Stimulated activated CD4-positive, alpha-beta T cell treated with anti-CD3 and anti-CD28 coated beads, Interleukin-15, amount 100 ng/mL, for 1 hour (primary cell): ENCODE measurements around the gene PHC2.

ENCODE experiments used
- DNase-seq, 2 donors: peaks; one replicate each; pipeline ENCODE4 v3.0.0-alpha.2; 2020; ENCODE audit warnings: low read depth in 1 of 2, low spot score in 1 of 2

Gene PHC2

DNA sequence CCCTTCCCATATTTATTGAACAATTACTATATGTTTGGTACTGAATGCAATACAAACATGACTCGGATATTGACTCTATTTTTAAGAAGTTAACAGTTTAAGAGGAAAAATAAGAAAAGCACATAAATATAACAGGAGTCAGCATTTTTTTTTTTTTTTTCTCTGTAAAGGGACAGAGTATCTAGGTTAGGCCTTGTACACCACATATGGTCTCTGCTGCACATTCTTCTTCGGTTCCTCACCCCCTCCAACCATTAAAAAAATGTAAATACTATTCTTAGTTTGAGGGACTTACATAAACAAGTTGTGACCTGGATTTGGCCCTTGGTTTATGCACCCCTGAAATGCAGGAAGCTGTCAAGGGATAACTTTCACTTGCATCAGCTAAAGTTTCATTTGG lies 40.4 kb downstream of the PHC2 start:
- no peak for DNase-seq

DNA sequence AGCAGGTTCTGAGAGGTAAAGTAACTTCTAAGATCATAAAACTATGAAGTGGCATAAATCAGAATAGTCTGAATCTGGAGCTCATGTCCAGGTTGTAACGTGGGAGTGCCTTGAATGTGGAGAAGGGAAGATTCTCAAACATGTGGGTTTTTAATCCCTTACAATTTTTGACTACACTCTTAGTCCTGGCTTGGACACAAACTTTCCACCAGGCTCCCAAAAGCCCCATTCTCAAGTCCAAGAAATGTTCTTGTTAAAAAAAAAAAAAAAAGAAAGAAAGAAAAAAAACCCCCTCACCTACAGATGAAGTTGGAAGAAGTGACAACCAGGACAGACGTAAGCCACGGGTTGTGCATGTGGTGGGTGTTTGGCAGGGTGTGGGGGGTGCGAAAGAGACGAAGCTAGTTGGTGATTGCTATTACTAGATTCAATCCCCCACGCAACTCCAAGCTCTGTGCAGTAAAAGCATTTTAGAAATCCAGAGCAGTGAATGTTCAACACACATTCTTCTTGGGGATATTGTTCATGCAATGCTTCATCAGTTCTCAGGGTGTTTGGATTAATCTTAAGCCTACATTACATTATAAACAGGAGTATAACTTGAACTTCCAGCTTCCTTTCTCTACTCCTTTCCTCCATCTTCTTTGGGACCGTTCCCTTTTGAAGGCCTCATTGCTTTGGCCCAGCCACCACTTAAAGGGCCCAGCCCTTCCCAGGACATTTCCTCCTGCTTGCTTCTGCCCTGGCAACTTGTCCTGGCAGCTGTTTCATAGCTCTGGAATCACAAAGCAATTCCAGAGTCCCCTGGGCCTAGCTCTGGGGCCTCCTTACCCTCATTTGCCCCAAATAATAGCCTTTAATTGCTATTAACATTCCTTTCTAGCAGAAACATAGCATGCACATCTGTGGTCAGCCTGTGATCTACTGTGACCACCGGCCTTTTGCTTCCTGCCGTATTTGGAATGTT lies 41.8 kb downstream of the PHC2 start:
- DNase-seq: no peak

DNA sequence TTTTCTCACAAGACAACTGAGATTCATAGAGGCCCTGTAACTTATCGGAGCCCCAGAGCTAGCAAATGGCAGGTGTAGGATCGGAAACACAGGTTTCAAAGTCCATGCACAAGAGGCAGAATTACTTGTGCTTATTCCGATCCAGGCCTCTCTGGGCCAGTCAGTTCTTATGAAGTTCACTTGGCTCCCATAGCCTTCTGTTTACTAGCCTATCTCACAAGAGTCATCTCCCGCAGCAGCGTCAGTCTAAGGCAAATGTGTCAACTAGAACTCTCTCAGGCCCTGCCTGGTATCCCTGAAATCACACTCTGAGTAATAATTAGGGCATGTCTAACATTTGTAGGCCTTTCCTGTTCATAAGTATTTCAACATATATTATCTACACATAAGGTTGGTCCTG lies 43.3 kb downstream of the PHC2 start:
- no peak for DNase-seq

DNA sequence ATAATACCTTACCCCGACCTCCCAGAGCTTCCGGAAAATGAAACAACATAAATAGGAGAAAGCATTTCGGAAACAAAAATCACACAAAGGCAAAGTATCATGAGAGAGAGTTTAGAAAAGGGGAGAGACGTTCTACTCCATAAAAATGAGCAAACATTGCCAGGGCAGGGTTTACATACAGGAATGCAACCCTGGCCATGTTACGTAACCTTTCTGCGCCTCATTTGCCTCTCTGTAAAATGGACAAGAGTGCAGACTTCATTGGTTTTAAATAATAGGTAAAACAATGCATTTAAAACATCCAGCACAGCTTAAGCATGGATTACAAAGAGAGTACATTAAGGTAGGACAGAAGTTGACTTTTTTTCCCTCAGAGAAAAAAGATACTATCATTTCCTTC lies 45.6 kb downstream of the PHC2 start:
- no peak for DNase-seq

DNA sequence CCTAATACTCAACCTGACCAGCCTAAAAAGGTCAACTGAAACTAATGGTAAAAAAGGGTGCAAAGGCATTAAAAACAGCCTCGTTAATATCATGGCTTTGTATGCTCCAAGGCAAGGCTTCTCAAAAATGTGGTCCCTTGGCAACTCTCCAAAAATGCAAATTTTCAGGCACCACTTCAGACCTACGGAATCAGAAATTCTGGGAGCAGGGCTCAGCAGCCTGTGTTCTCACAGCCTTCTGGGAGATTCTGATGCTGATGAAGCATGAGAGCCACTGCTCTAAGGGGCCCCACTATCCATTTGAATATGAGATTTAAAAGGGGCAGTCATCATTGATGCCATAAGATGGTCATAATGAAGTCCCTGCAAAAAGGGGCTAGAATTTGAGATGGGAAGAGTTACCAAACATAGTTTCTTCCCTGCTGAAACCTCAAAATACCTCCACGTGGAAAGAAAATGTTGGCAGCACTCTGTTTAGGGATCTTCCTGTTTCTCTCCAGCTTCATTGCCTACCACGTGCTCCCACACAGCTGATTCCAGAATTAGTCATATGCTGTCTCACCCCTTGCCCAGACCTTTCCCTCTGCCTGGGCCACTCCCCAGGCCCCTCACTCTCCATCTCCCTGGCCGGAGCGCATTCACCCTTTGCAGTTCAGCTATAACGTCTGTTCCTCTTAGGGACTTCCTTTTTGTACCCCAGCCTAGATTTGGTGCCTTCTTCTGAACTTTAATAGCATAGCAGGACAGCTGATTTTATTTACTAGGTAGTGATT lies 46.7 kb downstream of the PHC2 start:
- DNase-seq: no peak

DNA sequence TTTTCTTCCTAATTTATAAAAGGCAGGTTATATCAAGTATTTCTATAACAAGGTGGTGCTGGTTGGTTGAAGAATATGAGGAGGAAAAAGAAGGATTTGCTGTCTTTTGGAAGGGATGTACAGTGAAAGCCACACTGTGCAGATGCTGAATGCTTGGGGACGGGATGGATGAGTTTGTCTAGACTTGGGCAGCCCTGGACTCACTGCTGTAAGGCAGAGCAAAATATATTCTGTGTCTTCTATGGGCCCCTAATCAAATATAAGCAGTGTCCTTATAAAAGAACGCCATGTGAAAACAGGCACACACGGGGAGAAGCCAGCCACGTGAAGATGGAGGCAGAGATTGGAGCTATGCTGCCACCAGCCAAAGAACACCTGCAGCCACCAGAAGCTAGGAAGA lies 47.4 kb downstream of the PHC2 start:
- DNase-seq: no peak

DNA sequence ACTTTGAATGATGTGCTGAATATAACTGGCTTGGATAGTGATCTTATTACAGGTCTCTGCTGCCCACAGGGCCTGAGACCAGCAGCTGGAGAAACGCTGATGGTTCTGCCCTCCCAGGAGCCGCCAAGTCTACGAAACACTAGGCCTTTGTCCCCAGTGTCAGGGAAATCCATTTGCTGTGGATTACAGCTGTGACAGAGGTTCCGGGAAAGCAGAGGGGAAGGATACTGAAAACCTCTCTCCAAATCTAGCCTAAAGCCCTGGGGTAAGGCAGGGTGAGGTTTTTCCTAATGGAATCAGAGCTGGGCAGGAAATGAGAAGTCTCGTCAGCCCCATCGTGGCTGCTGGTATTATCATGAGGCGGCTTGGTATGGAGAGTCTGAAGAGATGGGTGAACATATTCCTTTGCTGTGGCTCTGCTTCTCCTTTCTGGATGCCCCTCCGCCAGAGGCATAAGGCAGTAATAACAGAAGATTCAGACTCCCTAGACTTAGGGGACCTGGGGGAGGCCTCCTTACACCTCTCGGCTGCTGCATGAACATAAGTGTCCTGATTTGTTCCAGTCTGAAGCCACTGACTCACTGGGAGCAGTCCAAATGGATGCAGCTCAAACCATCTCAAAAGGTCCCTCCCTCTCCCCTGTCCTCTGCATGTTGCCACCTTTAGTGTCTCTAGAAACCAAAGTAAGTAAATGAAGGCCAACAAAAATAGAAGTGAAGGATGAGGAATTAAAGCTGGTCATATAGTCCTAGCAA lies 48.1 kb downstream of the PHC2 start:
- no peak for DNase-seq

DNA sequence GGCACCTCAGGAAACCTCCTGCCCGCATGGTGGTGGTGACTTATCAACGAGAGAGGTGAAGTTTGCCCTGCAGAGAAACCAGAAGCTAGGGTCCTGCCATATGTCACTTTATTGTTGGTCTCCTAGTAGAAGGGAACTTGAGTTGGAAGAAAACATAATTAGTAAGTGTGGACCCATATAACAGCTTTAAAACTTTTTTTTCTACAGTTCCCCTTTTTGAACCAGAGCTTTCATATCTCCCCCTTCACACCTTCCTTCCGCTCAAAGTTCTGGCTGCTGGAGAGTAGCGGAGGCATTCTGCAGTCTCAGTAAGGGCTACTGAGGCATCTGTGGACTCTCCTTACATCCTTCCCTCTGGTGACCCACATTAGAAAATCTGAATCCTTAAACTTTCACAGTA lies 48.9 kb downstream of the PHC2 start:
- DNase-seq: no peak

DNA sequence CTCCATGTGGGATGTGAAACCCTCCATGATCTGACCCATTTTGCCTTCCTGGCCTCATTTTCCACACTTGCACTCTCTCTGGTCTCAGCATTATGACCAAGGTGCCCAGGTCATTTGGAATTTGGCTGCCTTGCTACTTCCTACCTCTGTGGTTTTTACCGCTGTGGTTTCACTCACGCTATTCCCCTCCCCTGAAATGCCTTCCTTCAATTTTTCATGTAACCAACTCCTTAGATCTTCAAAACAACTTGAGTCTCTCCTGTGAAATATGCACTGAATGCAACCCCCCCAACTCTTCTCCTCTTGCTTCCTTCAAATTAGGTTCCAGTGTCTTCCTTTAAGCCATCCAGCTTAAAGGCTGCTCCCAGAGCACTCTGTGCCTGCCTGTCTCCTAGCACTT lies 50.1 kb downstream of the PHC2 start:
- DNase-seq: no peak

DNA sequence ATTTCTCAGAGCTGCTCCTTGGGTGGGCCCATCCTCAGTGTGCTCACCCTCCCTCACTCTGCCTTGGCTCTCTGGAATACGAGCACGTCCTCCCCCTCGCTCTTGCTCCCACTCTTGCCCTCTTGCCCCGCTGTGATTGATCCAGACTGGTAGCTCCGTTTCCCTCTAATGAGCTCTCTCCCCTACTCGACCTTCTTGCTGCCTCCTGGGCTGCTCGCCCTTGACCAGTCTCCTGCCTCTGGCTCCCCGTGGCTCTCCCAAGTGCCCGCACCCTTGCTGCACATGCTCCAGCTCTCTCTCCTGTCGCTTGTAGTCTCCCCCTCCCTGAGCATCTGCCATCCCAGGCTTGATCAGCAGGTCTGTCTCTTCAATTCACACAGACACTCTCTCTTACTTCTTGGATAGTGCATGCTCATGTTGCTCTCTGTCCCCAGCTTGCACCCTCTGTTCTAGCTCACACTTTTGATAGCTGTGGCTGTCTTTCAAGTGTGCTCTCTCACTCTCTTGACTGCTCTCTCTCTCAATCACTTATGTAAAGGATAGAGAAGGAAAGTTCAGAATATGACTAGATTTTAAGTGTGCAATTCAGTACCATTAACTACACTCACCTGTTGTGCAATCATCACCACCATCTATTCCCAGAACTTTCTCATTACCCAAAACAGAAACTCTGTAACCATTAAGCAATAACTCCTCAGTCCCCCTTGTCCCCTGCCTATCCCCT lies 51.1 kb downstream of the PHC2 start:
- no peak for DNase-seq

DNA sequence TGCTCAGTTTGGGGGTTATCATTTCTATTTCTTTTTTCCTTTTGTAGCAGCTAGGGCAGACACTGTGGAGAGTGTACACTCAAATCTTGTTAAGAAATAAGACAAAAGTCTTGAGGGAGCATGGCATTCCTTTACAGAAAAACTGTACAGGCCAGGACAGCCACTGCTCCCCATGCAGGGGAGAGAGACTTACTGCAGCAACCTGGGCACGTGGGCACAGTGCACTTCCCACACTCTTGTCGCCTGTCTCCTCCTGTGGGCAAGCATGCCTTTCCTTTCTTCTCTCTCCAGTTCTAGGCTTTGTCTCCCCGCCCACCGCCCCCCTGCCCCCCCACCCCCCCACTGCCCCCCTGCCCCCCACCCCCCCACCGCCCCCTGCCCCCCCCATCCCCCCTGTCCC lies 51.9 kb downstream of the PHC2 start:
- DNase-seq: no peak

DNA sequence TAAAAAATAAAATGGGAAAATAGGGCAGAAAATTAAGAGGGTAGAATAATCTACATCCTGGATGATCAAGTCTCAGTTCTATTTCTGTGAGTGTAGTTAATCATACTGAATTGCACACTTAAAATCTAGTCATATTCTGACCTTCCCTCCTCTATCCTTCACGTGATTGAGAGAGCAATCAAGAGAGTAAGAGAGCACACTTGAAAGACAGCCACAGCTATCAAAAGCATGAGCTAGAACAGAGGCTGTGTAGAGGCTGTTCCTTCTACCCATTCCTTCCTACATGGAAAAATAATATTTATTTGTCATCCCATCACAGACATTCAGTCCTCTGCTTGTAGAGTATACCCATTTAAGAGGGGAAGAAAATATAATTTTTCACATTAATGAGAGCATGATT lies 52.4 kb downstream of the PHC2 start:
- no peak for DNase-seq

DNA sequence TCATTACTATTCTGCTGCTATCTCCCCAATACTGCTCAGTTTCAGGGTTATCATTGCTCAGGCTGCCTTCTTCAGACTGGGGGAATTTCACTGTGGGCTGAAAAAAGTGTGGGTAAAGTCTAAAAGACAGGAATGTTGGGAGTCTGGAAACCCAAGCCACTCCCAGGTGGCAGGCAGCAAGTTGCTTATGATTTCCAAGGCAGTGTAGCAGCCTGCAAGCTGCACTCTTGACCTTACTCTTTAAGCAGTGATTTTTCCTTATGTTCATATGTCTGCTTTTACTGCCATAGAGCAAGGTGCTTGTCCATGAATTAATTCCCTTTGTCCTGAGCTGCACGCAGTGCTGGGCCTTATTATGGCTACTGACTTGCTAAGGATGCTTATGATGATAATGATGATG lies 53.1 kb downstream of the PHC2 start:
- no peak for DNase-seq

DNA sequence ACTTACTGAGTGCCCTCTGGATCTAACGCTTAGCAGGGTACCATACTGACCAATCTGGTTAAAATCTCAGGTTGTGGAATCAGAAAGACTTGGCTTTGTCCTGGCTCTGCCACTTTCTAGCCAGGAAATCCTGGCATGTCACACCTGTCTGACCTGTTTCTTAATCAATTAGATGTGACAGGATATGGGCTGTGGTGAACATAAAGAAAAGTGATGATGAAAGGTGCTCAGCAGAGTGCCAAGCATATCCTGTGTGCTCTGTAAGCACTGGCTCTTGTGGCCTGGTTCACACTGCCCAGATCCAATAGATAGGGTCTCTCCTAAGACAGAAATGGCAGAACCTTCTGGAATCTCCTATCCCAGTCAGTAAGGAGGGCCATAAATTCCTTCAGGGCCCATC lies 53.9 kb downstream of the PHC2 start:
- DNase-seq: no peak

DNA sequence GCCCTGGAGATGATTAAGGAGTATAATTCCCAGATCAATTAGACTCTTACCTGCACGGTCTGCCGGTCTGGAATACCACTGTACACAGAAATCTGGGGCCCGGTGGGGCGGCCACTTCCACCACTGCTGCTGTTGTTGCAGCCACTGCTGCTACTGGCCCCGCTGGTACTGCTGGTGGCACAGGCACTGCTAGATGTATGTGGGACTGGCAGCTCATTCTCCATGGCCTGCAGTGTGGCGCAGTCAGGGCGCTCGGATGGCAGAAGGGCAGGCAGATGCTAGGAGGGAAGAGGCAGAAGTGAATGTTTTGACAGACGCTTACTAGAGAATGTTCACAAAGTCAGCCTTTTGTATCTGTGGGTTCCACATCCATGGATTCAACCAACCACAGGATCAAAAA lies 55.6 kb downstream of the PHC2 start:
- DNase-seq: no peak

DNA sequence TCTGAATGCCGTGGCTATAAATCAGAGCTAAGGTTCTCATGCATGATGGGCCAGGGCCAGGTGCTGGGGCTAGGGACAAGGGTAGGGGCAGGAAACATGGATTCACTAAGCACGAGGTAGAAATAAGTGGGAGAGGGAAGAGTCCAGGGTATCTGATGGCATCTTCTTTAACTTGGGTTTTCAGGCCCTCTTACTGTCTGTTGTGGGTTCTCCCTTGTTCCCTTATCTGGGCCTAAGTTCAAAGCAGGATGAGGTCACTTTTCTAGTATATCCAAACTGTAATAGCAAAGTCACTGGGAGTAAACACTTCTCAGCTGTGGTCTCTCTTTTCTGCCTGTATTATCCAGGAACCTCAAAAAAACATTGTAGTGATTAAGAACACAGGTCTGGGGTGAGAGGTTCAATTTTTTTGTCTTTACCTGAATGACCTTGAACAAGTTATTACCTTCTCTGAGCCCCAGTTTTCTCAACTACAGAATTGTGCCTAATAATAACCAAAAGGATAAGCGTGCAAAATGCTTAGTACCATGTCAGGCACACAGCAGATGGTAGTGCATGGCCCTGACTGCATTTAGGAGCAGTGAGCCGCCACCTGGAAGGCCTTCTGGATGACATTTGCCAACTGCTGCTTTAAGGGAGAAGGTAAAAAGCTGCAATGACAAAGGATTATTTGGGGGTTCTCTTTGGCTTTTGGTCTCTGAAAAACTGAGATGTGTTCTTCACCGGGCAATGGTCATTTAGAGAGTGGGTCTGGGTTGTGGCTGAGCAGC lies 56.4 kb downstream of the PHC2 start:
- DNase-seq: no peak

DNA sequence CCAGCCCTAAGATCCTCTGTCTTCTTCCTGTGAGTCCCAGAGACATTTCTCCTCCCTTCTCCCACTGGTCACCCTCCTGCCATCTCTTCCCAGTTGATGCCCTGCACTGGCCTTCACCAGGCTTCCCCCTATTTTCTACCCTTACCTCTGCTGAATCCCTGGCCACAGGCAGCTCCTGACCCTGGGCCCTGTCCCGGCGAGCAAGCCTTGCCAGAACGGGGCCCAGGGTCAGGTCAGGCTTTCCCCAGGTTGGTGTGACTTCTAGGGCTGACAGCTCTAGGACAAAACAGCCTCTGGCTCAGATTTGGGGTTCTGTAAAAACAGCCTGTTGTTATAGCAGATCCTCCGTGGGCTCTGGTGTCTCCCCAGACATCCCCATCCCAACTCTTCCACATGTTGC lies 57.3 kb downstream of the PHC2 start:
- no peak for DNase-seq

DNA sequence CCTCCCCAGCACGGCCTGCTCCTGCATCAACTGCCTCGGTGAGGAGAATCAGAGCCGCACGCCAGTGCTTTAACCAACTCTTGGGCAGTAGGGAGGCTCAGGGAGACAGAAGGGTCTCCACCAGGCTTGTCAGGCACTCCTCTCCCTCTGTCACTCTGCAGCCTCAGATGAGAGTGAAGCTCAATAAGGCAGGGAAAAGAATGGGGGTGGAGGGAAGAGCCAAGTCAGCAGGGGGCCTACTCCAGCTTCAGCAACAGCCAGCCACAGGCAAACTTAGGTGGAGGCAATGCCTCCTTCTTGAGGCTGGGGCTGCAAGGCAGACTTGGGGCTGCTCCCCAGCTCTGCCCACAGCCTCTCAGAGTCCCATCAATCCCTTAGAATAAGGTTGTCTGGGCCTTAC lies 58.2 kb downstream of the PHC2 start:
- DNase-seq: no peak

DNA sequence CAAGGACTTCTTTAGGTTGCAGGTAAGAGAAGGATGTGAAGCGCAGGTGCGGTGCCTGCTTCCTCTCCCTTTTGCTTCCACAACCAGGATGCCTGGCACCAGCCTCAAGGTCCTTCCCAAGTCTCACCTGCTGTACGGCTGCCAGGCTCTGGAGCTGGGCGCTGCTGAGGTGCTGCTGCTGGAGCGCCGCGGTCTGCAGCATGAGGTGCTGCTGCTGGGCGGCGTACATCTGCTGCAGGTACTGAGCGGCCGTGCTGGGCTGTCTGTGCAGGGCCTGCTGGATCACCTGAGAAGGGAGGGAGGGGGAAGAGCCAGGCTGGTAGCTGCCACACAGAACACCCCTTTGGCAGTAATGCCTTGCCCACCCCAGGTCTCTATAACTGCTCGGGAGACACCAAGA lies 58.7 kb downstream of the PHC2 start:
- DNase-seq: no peak

DNA sequence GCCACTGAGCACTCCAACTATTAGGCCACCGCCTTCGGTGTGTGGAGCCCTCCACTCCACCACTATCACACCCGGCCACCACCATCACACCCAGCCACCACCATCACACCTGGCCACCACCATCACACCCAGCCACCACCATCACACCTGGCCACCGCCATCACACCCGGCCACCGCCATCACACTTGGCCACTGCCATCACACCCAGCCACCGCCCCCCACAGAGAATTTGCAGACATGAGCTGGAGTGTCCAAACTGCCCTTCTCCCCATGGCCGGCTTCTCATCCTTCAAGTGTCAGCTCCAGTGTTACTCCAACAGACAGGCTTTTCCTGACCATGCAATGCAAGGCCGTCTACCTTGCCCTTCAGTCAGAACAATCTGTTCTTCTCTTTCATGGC lies 59.6 kb downstream of the PHC2 start:
- no peak for DNase-seq
